K562 (cell line): ENCODE measurements around the gene BTBD3. TPM values are rescaled to one million over a fixed set of nuclear protein-coding genes. Genes with fewer than 3 reads are reported as not detected.

Experiments used
- ATAC-seq: fragments of 200-7000 bp; cut with Tn5 transposase; 3 replicates; pipeline ENCODE4 v1.9.1; 2020; ENCODE audit warnings: moderate library complexity
- BruUV-seq: library from RNA; stranded (reverse); fragments of 400-500 nt; replicated peaks from 2 replicates; lab custom pipeline; 2021; lab: Mats Ljungman, UMichigan
- CTCF ChIA-PET: fragments of 300-600 bp; formaldehyde crosslinking; extraction: SDS; loops from one replicate; lab custom pipeline; 2021; ENCODE audit warnings: low intra/inter-chr PET ratio; lab: Yijun Ruan, JAX
- POLR2A ChIA-PET: fragments of 300-600, 350-650 bp; sonication (Branson Sonifier 250); formaldehyde crosslinking; extraction: SDS; loops from one replicate; lab custom pipeline; 2021; ENCODE audit warnings: antibody characterized with exemption, inconsistent platforms; lab: Yijun Ruan, JAX
- DNase-seq, 4 experiments: peaks; one replicate each; pipeline versions ENCODE4 v3.0.0 to v3.0.0-alpha.2; 2011 to 2018; ENCODE audit warnings: low spot score in 3 of 4, mixed read lengths in 3 of 4; ENCODE audit errors: extremely low read depth in 1 of 4
- FAIRE-seq: peaks from 2 replicates; lab custom pipeline; 2011; peaks lifted over from hg19 to GRCh38; lab: Jason Lieb, UNC
- H2AFZ ChIP-seq: 2 replicates; pipeline ENCODE4 v1.6.0; 2011; ENCODE audit warnings: low read depth, low read length, control low read depth, inconsistent platforms
- H3K27ac ChIP-seq: fragments of 200-600 bp; 3 replicates; pipeline ENCODE4 v1.8.0; 2011; ENCODE audit warnings: low read depth, mild to moderate bottlenecking, control low read depth, inconsistent platforms, low read length, moderate library complexity, mixed read lengths; ENCODE audit errors: extremely low read depth
- H3K27me3 ChIP-seq, 2 experiments: fragments of 300-600 bp in 1 of 2; 2 replicates in 1 of 2; 3 replicates in 1 of 2; pipeline versions ENCODE4 v1.6.0 to v1.8.0; 2011; ENCODE audit warnings: inconsistent platforms in 2 of 2, low read length in 2 of 2, mild to moderate bottlenecking in 1 of 2, mixed read lengths in 1 of 2, moderate library complexity in 1 of 2; ENCODE audit not compliant: control insufficient read depth in 2 of 2, insufficient read depth in 2 of 2
- H3K36me3 ChIP-seq: fragments of 300-600 bp; 3 replicates; pipeline ENCODE4 v1.8.0; 2011; ENCODE audit warnings: mild to moderate bottlenecking, low read length, inconsistent platforms; ENCODE audit not compliant: control insufficient read depth, insufficient read depth
- H3K4me1 ChIP-seq, 2 experiments: fragments of 200-600 bp in 1 of 2; replicated peaks in 1 of 2; 2 replicates in 1 of 2; 3 replicates in 1 of 2; pipeline versions ENCODE4 v1.5.1 to v1.8.0; 2011; ENCODE audit warnings: inconsistent platforms in 2 of 2, low read length in 2 of 2, mild to moderate bottlenecking in 1 of 2, mixed read lengths in 1 of 2, moderate library complexity in 1 of 2; ENCODE audit not compliant: control insufficient read depth in 2 of 2, insufficient read depth in 2 of 2
- H3K4me2 ChIP-seq: 2 replicates; pipeline ENCODE4 v1.6.1; 2011; ENCODE audit warnings: low read length, control low read depth, inconsistent platforms, mixed read lengths; ENCODE audit not compliant: insufficient read depth
- H3K4me3 ChIP-seq: fragments of 200-600 bp; sonication (generic), shearing (Covaris generic); 2 replicates; pipeline ENCODE4 v1.5.1; 2016; ENCODE audit warnings: control low read depth, inconsistent platforms
- H3K79me2 ChIP-seq: fragments of 200-600 bp; 3 replicates; pipeline ENCODE4 v1.8.0; 2011; ENCODE audit warnings: low read length, inconsistent platforms; ENCODE audit not compliant: control insufficient read depth, insufficient read depth
- H3K9ac ChIP-seq, 2 experiments: 2 replicates each; pipeline versions ENCODE4 v1.6.0 to v1.6.1; 2011; ENCODE audit warnings: low read depth in 2 of 2, low read length in 2 of 2, control low read depth in 1 of 2, inconsistent platforms in 1 of 2, mild to moderate bottlenecking in 1 of 2, mixed read lengths in 1 of 2; ENCODE audit not compliant: insufficient read depth in 1 of 2
- H3K9me1 ChIP-seq: one replicate; pipeline ENCODE4 v1.6.0; 2011; ENCODE audit warnings: inconsistent platforms, mild to moderate bottlenecking, low read length, moderate library complexity; ENCODE audit not compliant: control insufficient read depth, insufficient read depth
- H3K9me3 ChIP-seq: replicated peaks from 2 replicates; pipeline ENCODE4 v1.5.1; 2011; ENCODE audit warnings: low read depth, low read length, inconsistent platforms; ENCODE audit not compliant: control insufficient read depth, insufficient read depth
- H4K20me1 ChIP-seq: replicated peaks from 2 replicates; pipeline ENCODE4 v1.6.1; 2011; ENCODE audit warnings: low read length, inconsistent platforms, mixed read lengths; ENCODE audit not compliant: control insufficient read depth, insufficient read depth
- CBFA2T3 ChIP-seq: fragments of 450-650 bp; IDR thresholded peaks from 2 replicates; pipeline ENCODE4 v1.6.1; 2017
- DIDO1 ChIP-seq: fragments of 450-650 bp; IDR thresholded peaks from 2 replicates; pipeline ENCODE4 v1.6.1; 2016; ENCODE audit warnings: low read depth, missing biosample characterization, missing genetic modification characterization
- E2F5 ChIP-seq: sonication (generic); formaldehyde crosslinking; IDR thresholded peaks from 2 replicates; pipeline ENCODE4 v1.8.0; 2022; ENCODE audit warnings: mild to moderate bottlenecking, missing genetic modification reagents
- ETV1 ChIP-seq: fragments of 450-650 bp; conservative IDR thresholded peaks from 2 replicates; pipeline ENCODE4 v1.6.1; 2016; ENCODE audit warnings: missing genetic modification characterization, control low read depth, low read depth, missing compliant biosample characterization
- GABPB1 ChIP-seq: sonication (generic); formaldehyde crosslinking; IDR thresholded peaks from 2 replicates; pipeline ENCODE4 v1.8.0; 2022; ENCODE audit warnings: mild to moderate bottlenecking, missing genetic modification reagents
- HEY1 ChIP-seq: fragments of 250-450 bp; sonication (Bioruptor Pico); IDR thresholded peaks from 2 replicates; pipeline ENCODE4 v1.5.0; 2020; ENCODE audit warnings: mild to moderate bottlenecking, moderate library complexity, borderline replicate concordance
- HNRNPK ChIP-seq: fragments of 200-400 bp; formaldehyde crosslinking; IDR thresholded peaks from one replicate; pipeline ENCODE4 v1.6.1; 2018; ENCODE audit warnings: mild to moderate bottlenecking, low read depth, low read length; ENCODE audit not compliant: poor library complexity, severe bottlenecking
- MIER1 ChIP-seq: fragments of 450-650 bp; IDR thresholded peaks from 2 replicates; pipeline ENCODE4 v1.6.1; 2016; ENCODE audit warnings: antibody characterized with exemption, mild to moderate bottlenecking, low read depth
- NR0B1 ChIP-seq: fragments of 450-650 bp; IDR thresholded peaks from one replicate; pipeline ENCODE4 v1.6.1; 2018; ENCODE audit warnings: mild to moderate bottlenecking, moderate library complexity; ENCODE audit not compliant: partially characterized antibody
- POLR2AphosphoS2 ChIP-seq: IDR thresholded peaks from 2 replicates; pipeline ENCODE4 v1.6.1; 2012; ENCODE audit warnings: low read length, improper control_type of control experiment
- PRMT5 ChIP-seq: sonication (generic); formaldehyde crosslinking; IDR thresholded peaks from 2 replicates; pipeline ENCODE4 v1.5.0; 2020; ENCODE audit warnings: missing genetic modification reagents
- STAG1 ChIP-seq: sonication (generic); formaldehyde crosslinking; IDR thresholded peaks from 2 replicates; pipeline ENCODE4 v1.5.0; 2020; ENCODE audit warnings: missing genetic modification reagents, borderline replicate concordance
- TEAD2 ChIP-seq: fragments of 450-650 bp; IDR thresholded peaks from 2 replicates; pipeline ENCODE4 v1.6.1; 2016; ENCODE audit warnings: missing genetic modification characterization, control low read depth, missing compliant biosample characterization
- U2AF2 ChIP-seq: fragments of 200-400 bp; formaldehyde crosslinking; optimal IDR thresholded peaks from 2 replicates; pipeline ENCODE3; 2017; ENCODE audit warnings: low read depth, mild to moderate bottlenecking, low read length
- USF1 ChIP-seq: sonication (generic); formaldehyde crosslinking; IDR thresholded peaks from 2 replicates; pipeline ENCODE4 v1.9.0; 2022; ENCODE audit warnings: mild to moderate bottlenecking, missing genetic modification reagents
- ZNF830 ChIP-seq: fragments of 250-450 bp; sonication (Bioruptor Pico); IDR thresholded peaks from 2 replicates; pipeline ENCODE4 v1.5.0; 2021; ENCODE audit warnings: mild to moderate bottlenecking
- WGBS: fragments of 100-300 bp; shearing (Covaris generic); methylation state at CpG from one replicate; pipeline ENCODE4 v1.1.6; 2016; ENCODE audit warnings: low coverage, mixed read lengths; ENCODE audit not compliant: insufficient coverage; ENCODE audit errors: missing lambda C conversion rate; 5-methylcytosine and 5-hydroxymethylcytosine counted together
- in situ Hi-C: fragments of 300-500 bp; cut with MboI; formaldehyde crosslinking; loops from 4 replicates; pipeline ENCODE4 v1.15.0; 2018; ENCODE audit warnings: inconsistent platforms, mixed read lengths
- intact Hi-C: fragments of 100-400 bp; cut with micrococcal nuclease; formaldehyde crosslinking; loops from 2 replicates; pipeline ENCODE4 v1.14.2; 2022
- polyA plus RNA-seq, 8 experiments: library from polyadenylated mRNA; depleted of rRNA in 4 of 8; stranded (reverse) in 5 of 8; unstranded in 3 of 8; fragments of >200 nt; fragmentation: Nextera tagmentation in 2 of 8; fragmentation: Illumina TruSeq in 1 of 8; extraction: Ambion mirVana in 2 of 8; extraction: Trizol in 1 of 8; gene quantifications; 2 replicates each; pipeline versions ENCODE4 v1.2.1 to v1.2.3, GENCODE V29; 2011 to 2014; ENCODE audit warnings: inconsistent platforms in 1 of 8, missing spikeins in 1 of 8
- total RNA-seq, 7 experiments: library from RNA; depleted of rRNA in 6 of 7; stranded (reverse); fragments of >200 nt in 6 of 7; fragmentation: Illumina TruSeq in 2 of 7; extraction: Trizol in 2 of 7; gene quantifications; 2 replicates each; pipeline versions ENCODE4 v1.2.1 to v1.2.3, GENCODE V29; 2011 to 2021; ENCODE audit warnings: low replicate concordance in 1 of 7

The BTBD3 gene
- total and polyA plus RNA-seq, 9 of the 15 experiments (the other 6 are each of a cell fraction or from before 2014, with no cell fraction given): 1.8 to 11.4 (median 6.4) TPM

- H3K9me3 ChIP-seq: no peaks in the 10 kb centered on the region
- TF ChIP-seq POLR2AphosphoS2 (no peak), HEY1 (no peak), U2AF2 (no peak), MIER1 (no peak), NR0B1 (no peak), TEAD2 (no peak), HNRNPK (no peak), GABPB1 (CRISPR knock-in tag) (no peak), E2F5 (CRISPR knock-in tag) (no peak), CBFA2T3 (no peak), ZNF830 (CRISPR knock-in tag) (no peak), STAG1 (CRISPR knock-in tag) (no peak), PRMT5 (CRISPR knock-in tag) (no peak), DIDO1 (tag) (no peak), USF1 (no peak), ETV1 (tag) (no peak)
- no peaks in the 10 kb centered on the region for H3K36me3 ChIP-seq
- H3K4me2 ChIP-seq: no peak overlapping the region
- 0% methylated on average over 1 of the region's 2 CpGs for WGBS
- no peaks in the 10 kb centered on the region for H3K9me1 ChIP-seq
- no peak overlapping the region for H3K9ac ChIP-seq
- DNase-seq (no peak), ATAC-seq (no peak), FAIRE-seq (no peak)
- no peaks in the 10 kb centered on the region for H4K20me1 ChIP-seq
- no peak overlapping the region for H2AFZ ChIP-seq
- intact Hi-C loops (no loop called here), in situ Hi-C loops (no loop called here)
- H3K27me3 ChIP-seq: no peaks in the 10 kb centered on the region
- no peaks in the 10 kb centered on the region for H3K79me2 ChIP-seq
- no TSS peak for BruUV-seq
- CTCF ChIA-PET: no interaction called here
- no peak overlapping the region for H3K4me3 ChIP-seq
- H3K27ac ChIP-seq: no peak overlapping the region
- H3K4me1 ChIP-seq: no peaks in the 10 kb centered on the region
- POLR2A ChIA-PET: no interaction called here
Observed at GRCh38 chr20:11972478-11972877, 54.8 kb downstream of the BTBD3 start.
